A549 (cell line): Measurements from ENCODE around the gene SRSF11.

Source experiments
- CTCF ChIP-seq: fragments of >200 bp; sonication (Bioruptor Twin); formaldehyde crosslinking; IDR thresholded peaks from 3 replicates; pipeline ENCODE4 v1.5.1; 2016
- MAFK ChIP-seq: fragments of 450-650 bp; IDR thresholded peaks from 2 replicates; pipeline ENCODE4 v1.6.1; 2014; ENCODE audit not compliant: partially characterized antibody
- RAD21 ChIP-seq, 2 experiments: fragments of >200 bp in 1 of 2; sonication (Bioruptor Twin) in 1 of 2; formaldehyde crosslinking in 1 of 2; IDR thresholded peaks in 1 of 2; conservative IDR thresholded peaks in 1 of 2; 2 replicates in 1 of 2; 3 replicates in 1 of 2; pipeline ENCODE4 v1.6.1; 2012 to 2018; ENCODE audit warnings: inconsistent platforms in 1 of 2
- SMC3 ChIP-seq: fragments of >200 bp; sonication (Bioruptor Twin); formaldehyde crosslinking; IDR thresholded peaks from 3 replicates; pipeline ENCODE4 v1.6.1; 2018; ENCODE audit warnings: inconsistent platforms

GRCh38 chr1:70227439-70227838, 6.3 kb downstream of the SRSF11 start:
- no peak for TF ChIP-seq CTCF
- TF ChIP-seq RAD21 (conservative IDR thresholded peaks at IDR 0.05 in 1 of 2, IDR thresholded peaks at IDR 0.05 in 1 of 2) = no peak
- TF ChIP-seq SMC3 = no peak
- TF ChIP-seq MAFK = no peak
